HCT116 (cell line): ENCODE data around the gene EML1.

Source experiments
- ATF3 ChIP-seq: IDR thresholded peaks from 2 replicates; pipeline ENCODE4 v1.6.1; 2012
- CEBPB ChIP-seq: IDR thresholded peaks from 2 replicates; pipeline ENCODE4 v1.6.1; 2012; ENCODE audit warnings: low read depth
- CTCF ChIP-seq, 3 experiments: fragments of 200-600 bp in 1 of 3; sonication (generic) in 1 of 3; IDR thresholded peaks in 2 of 3; conservative IDR thresholded peaks in 1 of 3; 2 replicates each; pipeline ENCODE4 v1.5.1; 2012 to 2017; ENCODE audit warnings: low read depth in 2 of 3, low read length in 2 of 3, antibody characterized with exemption in 1 of 3, borderline replicate concordance in 1 of 3, control low read depth in 1 of 3, mild to moderate bottlenecking in 1 of 3, mixed read lengths in 1 of 3, mixed run types in 1 of 3, moderate library complexity in 1 of 3; ENCODE audit not compliant: insufficient read depth in 1 of 3
- EZH2phosphoT487 ChIP-seq: fragments of 200-600 bp; IDR thresholded peaks from 2 replicates; pipeline ENCODE4 v1.6.1; 2018; ENCODE audit warnings: antibody characterized with exemption, borderline replicate concordance
- FOSL1 ChIP-seq: IDR thresholded peaks from 2 replicates; pipeline ENCODE4 v1.6.1; 2012; ENCODE audit warnings: low read depth
- POLR2A ChIP-seq: IDR thresholded peaks from 2 replicates; pipeline ENCODE4 v1.7.0; 2011; ENCODE audit warnings: borderline replicate concordance; ENCODE audit not compliant: insufficient read depth, insufficient read length; ENCODE audit errors: extremely low read depth
- SIN3A ChIP-seq: IDR thresholded peaks from 2 replicates; pipeline ENCODE4 v1.6.1; 2012; ENCODE audit warnings: low read depth
- SP1 ChIP-seq: IDR thresholded peaks from 2 replicates; pipeline ENCODE4 v1.6.1; 2012; ENCODE audit warnings: low read depth
- YY1 ChIP-seq: IDR thresholded peaks from 2 replicates; pipeline ENCODE4 v1.6.1; 2011; ENCODE audit warnings: low read length, low read depth, moderate library complexity, mild to moderate bottlenecking; ENCODE audit not compliant: insufficient replicate concordance; ENCODE audit errors: extremely low read depth
- ZFX ChIP-seq: fragments of 450-650 bp; IDR thresholded peaks from 2 replicates; pipeline ENCODE4 v1.6.1; 2017
- ZNF274 ChIP-seq: fragments of 200-500 bp; sonication (Bioruptor generic); IDR thresholded peaks from 2 replicates; pipeline ENCODE4 v1.6.1; 2014; ENCODE audit warnings: mild to moderate bottlenecking, low read depth, low read length, inconsistent platforms
- TF ChIP-seq, protein P1 (sequence below): IDR thresholded peaks from 2 replicates; pipeline ENCODE4 v1.6.1; 2012

DNA sequence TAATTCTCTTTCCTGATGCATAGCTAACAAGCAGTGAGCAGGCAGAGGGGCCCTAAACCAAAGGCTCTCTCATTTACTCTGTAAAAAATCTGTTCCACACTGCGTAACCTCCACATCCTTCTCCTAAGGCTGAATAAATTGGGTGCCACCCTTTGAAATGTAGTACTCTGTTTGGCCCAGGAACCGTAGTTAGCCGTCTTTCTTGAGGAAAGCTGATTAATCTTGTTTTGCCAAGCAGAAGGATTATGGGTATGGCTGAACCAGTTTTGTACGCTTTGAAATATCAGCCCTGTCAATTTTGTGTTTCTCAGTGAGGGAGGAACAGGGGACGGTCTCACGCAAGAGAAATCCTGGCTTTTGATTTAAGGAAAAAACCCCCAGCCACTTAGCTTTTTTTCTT is 19.7 kb downstream of the EML1 start:
- no peak for TF ChIP-seq YY1
- no peak for TF ChIP-seq CTCF (IDR thresholded peaks at IDR 0.05 in 2 of 3, conservative IDR thresholded peaks at IDR 0.05 in 1 of 3; ENCODE audit: borderline replicate concordance in 1 of 3, insufficient read depth in 1 of 3, low read depth in 2 of 3, low read length in 2 of 3)
- no peak for TF ChIP-seq ZFX
- no peak for TF ChIP-seq SIN3A
- TF ChIP-seq, protein P1, sequence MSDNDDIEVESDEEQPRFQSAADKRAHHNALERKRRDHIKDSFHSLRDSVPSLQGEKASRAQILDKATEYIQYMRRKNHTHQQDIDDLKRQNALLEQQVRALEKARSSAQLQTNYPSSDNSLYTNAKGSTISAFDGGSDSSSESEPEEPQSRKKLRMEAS = no peak
- TF ChIP-seq EZH2phosphoT487 = no peak
- TF ChIP-seq ATF3 = no peak
- TF ChIP-seq POLR2A = no peak
- TF ChIP-seq ZNF274 = no peak
- TF ChIP-seq CEBPB = no peak
- no peak for TF ChIP-seq SP1
- no peak for TF ChIP-seq FOSL1
